ENCODE data around the gene WWOX. TPM values are rescaled to one million over a fixed set of nuclear protein-coding genes. Genes with fewer than 3 reads are reported as not detected.

The WWOX gene
- total RNA-seq, 1 donor from 2014 or later, result 8.9 TPM

GRCh38 chr16:78538292-78538691 lies 438.8 kb downstream of the WWOX start:
- no peaks in the 10 kb centered on the region for H3K27me3 ChIP-seq (ENCODE audit: low read depth)
- H3K36me3 ChIP-seq, result no peaks in the 10 kb centered on the region
- H3K4me1 ChIP-seq, result no peaks in the 10 kb centered on the region
- H3K27ac ChIP-seq (replicated peaks), result no peak overlapping the region
- no peaks in the 10 kb centered on the region for H3K9me3 ChIP-seq (replicated peaks)
- no peak for DNase-seq
- no peak overlapping the region for H3K4me3 ChIP-seq
- no peak for TF ChIP-seq CTCF (IDR thresholded peaks at IDR 0.05; ENCODE audit: borderline replicate concordance)
- intact Hi-C loops (cut with micrococcal nuclease), result no loop called here

- no peak for TF ChIP-seq CTCF (IDR thresholded peaks at IDR 0.05; ENCODE audit: borderline replicate concordance)
- no peak for DNase-seq
- no peaks in the 10 kb centered on the region for H3K27me3 ChIP-seq (ENCODE audit: low read depth)
- no peak overlapping the region for H3K4me3 ChIP-seq
- no peaks in the 10 kb centered on the region for H3K36me3 ChIP-seq
- H3K9me3 ChIP-seq (replicated peaks), result no peaks in the 10 kb centered on the region
- no peaks in the 10 kb centered on the region for H3K4me1 ChIP-seq
- no peak overlapping the region for H3K27ac ChIP-seq (replicated peaks)
- intact Hi-C loops (cut with micrococcal nuclease), result no loop called here
These were observed 439.5 kb downstream of the WWOX start for GRCh38 chr16:78538919-78539318.

- intact Hi-C loops (cut with micrococcal nuclease), result no loop called here
- Histone ChIP-seq H3K4me1 (no peaks in the 10 kb centered on the region), H3K27ac (replicated peaks) (no peak overlapping the region), H3K9me3 (replicated peaks) (no peaks in the 10 kb centered on the region), H3K27me3 (ENCODE audit: low read depth) (no peaks in the 10 kb centered on the region), H3K36me3 (no peaks in the 10 kb centered on the region), H3K4me3 (no peak overlapping the region)
- DNase-seq, result no peak
- TF ChIP-seq CTCF (IDR thresholded peaks at IDR 0.05; ENCODE audit: borderline replicate concordance), result no peak
These were observed 443.0 kb downstream of the WWOX start for GRCh38 chr16:78542419-78542818.

- no peak overlapping the region for H3K27ac ChIP-seq (replicated peaks)
- DNase-seq, result no peak
- H3K4me3 ChIP-seq, result no peak overlapping the region
- intact Hi-C loops (cut with micrococcal nuclease), result no loop called here
- H3K27me3 ChIP-seq (ENCODE audit: low read depth), result no peaks in the 10 kb centered on the region
- H3K4me1 ChIP-seq, result no peaks in the 10 kb centered on the region
- H3K9me3 ChIP-seq (replicated peaks), result no peaks in the 10 kb centered on the region
- no peaks in the 10 kb centered on the region for H3K36me3 ChIP-seq
- no peak for TF ChIP-seq CTCF (IDR thresholded peaks at IDR 0.05; ENCODE audit: borderline replicate concordance)
These were observed 443.6 kb downstream of the WWOX start for GRCh38 chr16:78543023-78543422.

GRCh38 chr16:78549366-78549765 lies 449.9 kb downstream of the WWOX start:
- Histone ChIP-seq H3K4me1 (no peaks in the 10 kb centered on the region), H3K36me3 (no peaks in the 10 kb centered on the region), H3K4me3 (no peak overlapping the region), H3K27me3 (ENCODE audit: low read depth) (no peaks in the 10 kb centered on the region), H3K27ac (replicated peaks) (no peak overlapping the region), H3K9me3 (replicated peaks) (no peaks in the 10 kb centered on the region)
- TF ChIP-seq CTCF (IDR thresholded peaks at IDR 0.05; ENCODE audit: borderline replicate concordance), result no peak
- DNase-seq, result no peak
- intact Hi-C loops (cut with micrococcal nuclease), result no loop called here

Data from left ventricle myocardium inferior (tissue), 1 donor.